ENCODE data around the gene EN2. TPM values are rescaled to one million over a fixed set of nuclear protein-coding genes. Genes with fewer than 3 reads are reported as not detected.

Gene EN2
- total and polyA plus RNA-seq, 2 of the 4 experiments (the other 2 are of a cell fraction), result not detected

- no peak overlapping the region for H2BK15ac ChIP-seq (ENCODE audit: low read depth, low read length)
- DNase-seq (no peak), ATAC-seq (ENCODE audit: low read depth) (no peak)
- no peaks in the 10 kb centered on the region for H3K4me1 ChIP-seq (ENCODE audit: control insufficient read depth, insufficient read depth, low read length)
- no peaks in the 10 kb centered on the region; the same call in 1 of the 2 replicates for H3K9me3 ChIP-seq (ENCODE audit: control insufficient read depth, insufficient read depth, low read length)
- H4K8ac ChIP-seq (ENCODE audit: low read depth in 2 of 2, low read length in 2 of 2), result no peak overlapping the region
- no peak overlapping the region for H2BK5ac ChIP-seq (ENCODE audit: low read depth, low read length, poor library complexity, severe bottlenecking)
- no peak overlapping the region for H3K4me2 ChIP-seq (ENCODE audit: low read depth, low read length)
- in situ Hi-C loops (cut with MboI; ENCODE audit: low sequenced_read_pairs), result no loop called here
- H4K5ac ChIP-seq (ENCODE audit: low read depth, low read length), result no peak overlapping the region
- H2AK9ac ChIP-seq (replicated peaks; ENCODE audit: low read depth, low read length, poor library complexity), result no peak overlapping the region
- dilution Hi-C loops (cut with HindIII; ENCODE audit: low sequenced_read_pairs, unreplicated experiment), result no loop called here
- no peak overlapping the region for H3K56ac ChIP-seq (ENCODE audit: extremely low read depth, insufficient read depth, low read length)
- H4K91ac ChIP-seq (ENCODE audit: insufficient read depth, low read depth, low read length), result no peak overlapping the region
- no peak overlapping the region for H3K18ac ChIP-seq (ENCODE audit: low read depth, low read length)
- no peak for TF ChIP-seq CEBPB (IDR thresholded peaks at IDR 0.05; ENCODE audit: low read depth, low read length)
- no peak for TF ChIP-seq USF2 (IDR thresholded peaks at IDR 0.05; ENCODE audit: low read depth, low read length)
- TF ChIP-seq CHD1 (IDR thresholded peaks at IDR 0.05; ENCODE audit: low read depth, low read length), result no peak
- TF ChIP-seq POLR2A (IDR thresholded peaks at IDR 0.05; ENCODE audit: low read depth, low read length), result no peak
- no peak for TF ChIP-seq SMC3 (IDR thresholded peaks at IDR 0.05; ENCODE audit: low read depth, low read length)
- TF ChIP-seq RCOR1 (IDR thresholded peaks at IDR 0.05; ENCODE audit: insufficient replicate concordance, low read length), result no peak
- TF ChIP-seq RFX5 (IDR thresholded peaks at IDR 0.05; ENCODE audit: low read depth, low read length), result no peak
- TF ChIP-seq BHLHE40 (IDR thresholded peaks at IDR 0.05; ENCODE audit: low read depth, low read length), result no peak
- H2AK5ac ChIP-seq (ENCODE audit: low read depth, low read length), result no peak overlapping the region
- H3K36me3 ChIP-seq (ENCODE audit: control insufficient read depth, insufficient read depth, low read length), result no peaks in the 10 kb centered on the region
- peaks cover 89% of the 10 kb centered on the region for H3K27me3 ChIP-seq (ENCODE audit: control insufficient read depth, insufficient read depth, low read length)
- no peak overlapping the region for H3K4me3 ChIP-seq (ENCODE audit: insufficient read depth, low read depth, low read length)
- no peak overlapping the region for H2BK120ac ChIP-seq (ENCODE audit: low read depth, low read length)
- no peak overlapping the region for H2BK20ac ChIP-seq (ENCODE audit: low read depth, low read length)
- no peaks in the 10 kb centered on the region for H3K79me1 ChIP-seq (ENCODE audit: low read depth in 1 of 2, low read length in 2 of 2)
- intact Hi-C loops (cut with micrococcal nuclease), result no loop called here
- 0% methylated on average over 5 of the region's 15 CpGs; no CpG with 5 or more reads in 1 of the 2 experiments for WGBS, 2 experiments (ENCODE audit: extremely low coverage in 2 of 2, insufficient read length in 1 of 2)
- H3K9ac ChIP-seq (ENCODE audit: low read depth, low read length), result no peak overlapping the region
- no TSS peak for BruUV-seq (replicated peaks)
- ChIA-PET POLR2A (ENCODE audit: unreplicated experiment) (no interaction called here), CTCF (no interaction called here)
- H3K23ac ChIP-seq (ENCODE audit: low read depth, low read length), result no peak overlapping the region
- H3K4ac ChIP-seq (ENCODE audit: low read depth, low read length), result no peak overlapping the region
- H4K20me1 ChIP-seq (ENCODE audit: insufficient read depth, low read length), result no peaks in the 10 kb centered on the region
- no peak overlapping the region for H2AFZ ChIP-seq (replicated peaks; ENCODE audit: low read length, poor library complexity)
- H3K9me1 ChIP-seq (ENCODE audit: insufficient read depth, low read length), result no peaks in the 10 kb centered on the region
- H3K27ac ChIP-seq (ENCODE audit: insufficient read depth, low read length), result no peak overlapping the region
- H3K14ac ChIP-seq (replicated peaks; ENCODE audit: low read depth, low read length), result no peak overlapping the region
These were observed 5.3 kb downstream of the EN2 start for GRCh38 chr7:155463114-155463811.
